GM19395 (cell line): ENCODE data around the gene SKAP1.
"Not testable (repeated sequence)": the region's sequence is repeated elsewhere in the genome, so short reads cannot be mapped to it uniquely, and the experiment has no call there.

Experiments used
- ATAC-seq: cut with Tn5 transposase; IDR thresholded peaks from one replicate; pipeline ENCODE4 v1.9.1; 2021; ENCODE audit warnings: mild to moderate bottlenecking, moderate library complexity; ENCODE audit not compliant: unreplicated experiment

Gene SKAP1

GRCh38 chr17:48373883-48374282 is 56.1 kb downstream of the SKAP1 start:
- ATAC-seq: no peak

GRCh38 chr17:48373130-48373830 is 56.7 kb downstream of the SKAP1 start:
- no peak for ATAC-seq

GRCh38 chr17:48368967-48369366 is 61.0 kb downstream of the SKAP1 start:
- not testable (repeated sequence) for ATAC-seq

GRCh38 chr17:48368352-48368908 is 61.6 kb downstream of the SKAP1 start:
- ATAC-seq: no peak

- no peak for ATAC-seq
These were observed 66.9 kb downstream of the SKAP1 start for GRCh38 chr17:48363161-48363560.

GRCh38 chr17:48360861-48361633 is 69.0 kb downstream of the SKAP1 start:
- ATAC-seq: not testable (repeated sequence)

- ATAC-seq: no peak
These were observed 72.0 kb downstream of the SKAP1 start for GRCh38 chr17:48357779-48358602.

- no peak for ATAC-seq
These were observed 73.1 kb downstream of the SKAP1 start for GRCh38 chr17:48356866-48357265.

- ATAC-seq: no peak
These were observed 77.4 kb downstream of the SKAP1 start for GRCh38 chr17:48352630-48353029.

GRCh38 chr17:48351911-48352332 is 78.1 kb downstream of the SKAP1 start:
- ATAC-seq: no peak

- no peak for ATAC-seq
These were observed 81.7 kb downstream of the SKAP1 start for GRCh38 chr17:48348352-48348751.

- ATAC-seq: no peak
These were observed 82.8 kb downstream of the SKAP1 start for GRCh38 chr17:48347177-48347576.

- no peak for ATAC-seq
These were observed 85.8 kb downstream of the SKAP1 start for GRCh38 chr17:48344251-48344650.

GRCh38 chr17:48340916-48341315 is 89.1 kb downstream of the SKAP1 start:
- no peak for ATAC-seq

GRCh38 chr17:48338720-48339119 is 91.3 kb downstream of the SKAP1 start:
- no peak for ATAC-seq

GRCh38 chr17:48337903-48338302 is 92.1 kb downstream of the SKAP1 start:
- ATAC-seq: not testable (repeated sequence)

- no peak for ATAC-seq
These were observed 93.0 kb downstream of the SKAP1 start for GRCh38 chr17:48336986-48337385.

GRCh38 chr17:48335858-48336500 is 94.0 kb downstream of the SKAP1 start:
- ATAC-seq: no peak

GRCh38 chr17:48335146-48335784 is 94.7 kb downstream of the SKAP1 start:
- ATAC-seq: no peak

- ATAC-seq: no peak
These were observed 96.9 kb downstream of the SKAP1 start for GRCh38 chr17:48333034-48333530.
